ENCODE measurements around the gene CRY2.

The CRY2 gene

DNA sequence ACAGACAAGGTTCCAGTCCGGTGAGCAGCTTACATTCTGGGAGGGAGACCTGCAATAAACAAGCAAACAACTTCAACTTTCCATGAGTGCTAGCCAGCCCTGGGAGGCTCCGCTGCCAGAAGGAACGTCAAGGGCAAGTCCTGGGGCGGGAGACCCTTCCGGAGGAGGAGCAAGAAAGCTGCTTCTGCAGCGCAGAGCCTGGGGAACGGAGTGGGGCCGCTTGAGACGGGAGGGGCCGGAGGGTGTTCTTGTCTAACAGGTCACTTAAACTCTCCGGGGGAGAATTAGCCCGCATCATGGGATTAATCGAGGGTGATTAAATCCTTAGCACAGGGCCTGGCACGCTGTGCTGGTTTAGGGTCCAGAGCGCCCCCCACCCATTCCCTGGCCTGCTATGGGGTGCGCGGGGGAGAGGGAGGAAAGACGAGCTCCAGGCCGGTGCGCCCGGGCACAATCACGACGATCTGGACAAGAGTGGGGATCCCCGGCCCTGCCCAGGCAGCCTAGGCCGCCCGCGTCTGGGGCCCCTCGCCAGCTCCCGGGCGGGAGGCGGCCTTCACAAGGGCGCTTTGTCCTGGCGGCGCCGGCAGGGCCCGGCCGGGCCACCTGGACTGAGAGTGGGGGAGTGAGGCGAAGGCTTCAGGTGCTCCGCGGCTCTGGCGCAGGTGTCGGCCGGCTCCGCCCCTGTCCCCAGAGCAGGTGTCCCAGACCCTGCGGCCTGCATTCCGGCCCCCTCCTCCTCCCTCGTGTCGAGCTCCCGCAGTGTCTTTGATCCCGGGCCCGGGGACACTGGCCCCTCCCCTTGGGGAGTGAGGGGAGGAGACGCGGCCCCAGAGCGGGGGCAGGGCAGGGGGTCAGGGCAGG, 74.5 kb downstream of the CRY2 start:
- WGBS (ENCODE audit: extremely low coverage, insufficient coverage, insufficient read length): no CpG with 5 or more reads among the region's 54 CpGs
- no peak overlapping the region for H2AK5ac ChIP-seq (ENCODE audit: low read length)
- no peak overlapping the region for H2BK12ac ChIP-seq (ENCODE audit: low read length)
- H3K9ac ChIP-seq (ENCODE audit: low read length): no peak overlapping the region
- peak overlapping the region; percentile 4 for H3K4me3 ChIP-seq (ENCODE audit: low read depth, low read length)
- no peak overlapping the region for H2AFZ ChIP-seq (ENCODE audit: insufficient read depth, low read length, poor library complexity)
- no peak overlapping the region for H3K14ac ChIP-seq (ENCODE audit: low read length)
- H4K91ac ChIP-seq (ENCODE audit: low read depth, low read length): no peak overlapping the region
- no peaks in the 10 kb centered on the region for H3K79me2 ChIP-seq (ENCODE audit: control insufficient read depth, insufficient read depth, low read length, poor library complexity)
- no peak overlapping the region for H4K8ac ChIP-seq (ENCODE audit: low read depth, low read length)
- H3K4me1 ChIP-seq (ENCODE audit: control insufficient read depth in 1 of 2, insufficient read depth in 2 of 2, low read length in 2 of 2): peaks cover 15 to 29% of the 10 kb centered on the region in 2 experiments
- no peak overlapping the region for H3K27ac ChIP-seq (ENCODE audit: low read depth, low read length)
- H4K12ac ChIP-seq (ENCODE audit: low read depth, low read length): no peak overlapping the region
- H3K27me3 ChIP-seq (ENCODE audit: insufficient read depth, low read length): peaks cover 21% of the 10 kb centered on the region
- no peak overlapping the region for H3K4ac ChIP-seq (ENCODE audit: low read depth, low read length)
- no peak overlapping the region for H2BK120ac ChIP-seq (ENCODE audit: insufficient read depth, low read length, poor library complexity)
- H2BK5ac ChIP-seq (ENCODE audit: low read depth, low read length, poor library complexity): no peak overlapping the region
- peaks cover 4% of the 10 kb centered on the region for H3K9me3 ChIP-seq (ENCODE audit: insufficient read depth, low read depth, low read length)
- peak overlapping the region; percentile 65 for H3K4me2 ChIP-seq (ENCODE audit: low read length)
- H3K36me3 ChIP-seq (ENCODE audit: control insufficient read depth in 1 of 2, insufficient read depth in 2 of 2, low read length in 2 of 2): no peaks in the 10 kb centered on the region
- H3K23ac ChIP-seq (ENCODE audit: low read length): no peak overlapping the region
- H3K79me1 ChIP-seq (ENCODE audit: low read length): peaks cover 10% of the 10 kb centered on the region
- DNase-seq: peak; percentile 37 to 51
- no peak overlapping the region for H3K18ac ChIP-seq (ENCODE audit: low read length)

- Histone ChIP-seq H3K23ac (ENCODE audit: low read length) (no peak within 1 kb of the TSS), H3K9ac (ENCODE audit: low read length) (no peak within 1 kb of the TSS), H3K14ac (ENCODE audit: low read length) (no peak within 1 kb of the TSS), H3K79me1 (ENCODE audit: low read length) (peaks cover 9% of the 10 kb centered on the region), H3K4me2 (ENCODE audit: low read length) (peak within 1 kb of the TSS; percentile 65), H2BK5ac (ENCODE audit: low read depth, low read length, poor library complexity) (no peak within 1 kb of the TSS), H2AFZ (ENCODE audit: insufficient read depth, low read length, poor library complexity) (no peak within 1 kb of the TSS), H2BK120ac (ENCODE audit: insufficient read depth, low read length, poor library complexity) (no peak within 1 kb of the TSS), H4K12ac (ENCODE audit: low read depth, low read length) (no peak within 1 kb of the TSS), H3K4me3 (ENCODE audit: low read depth, low read length) (peak within 1 kb of the TSS; percentile 21), H3K9me3 (ENCODE audit: insufficient read depth, low read depth, low read length) (peaks cover 4% of the 10 kb centered on the region), H4K91ac (ENCODE audit: low read depth, low read length) (no peak within 1 kb of the TSS), H3K4me1 (ENCODE audit: control insufficient read depth in 1 of 2, insufficient read depth in 2 of 2, low read length in 2 of 2) (peaks cover 13 to 27% of the 10 kb centered on the region in 2 experiments), H2AK5ac (ENCODE audit: low read length) (no peak within 1 kb of the TSS), H3K18ac (ENCODE audit: low read length) (no peak within 1 kb of the TSS), H3K27ac (ENCODE audit: low read depth, low read length) (no peak within 1 kb of the TSS), H3K36me3 (ENCODE audit: control insufficient read depth in 1 of 2, insufficient read depth in 2 of 2, low read length in 2 of 2) (no peaks in the 10 kb centered on the region), H3K27me3 (ENCODE audit: insufficient read depth, low read length) (peaks cover 21% of the 10 kb centered on the region), H4K8ac (ENCODE audit: low read depth, low read length) (no peak within 1 kb of the TSS), H3K79me2 (ENCODE audit: control insufficient read depth, insufficient read depth, low read length, poor library complexity) (no peaks in the 10 kb centered on the region), H3K4ac (ENCODE audit: low read depth, low read length) (no peak within 1 kb of the TSS), H2BK12ac (ENCODE audit: low read length) (no peak within 1 kb of the TSS)
- DNase-seq: peak in 1 of 2 donors; percentile 33
- no CpG with 5 or more reads among the region's 73 CpGs for WGBS (ENCODE audit: extremely low coverage, insufficient coverage, insufficient read length)
Observed at GRCh38 chr11:45922425-45923082, 75.3 kb downstream of the CRY2 start, which contains the start of gene LARGE2. Gene LARGE2 (plus strand): TSS chr11:45922656. CDS start chr11:45922883, 227 bp downstream.

- Histone ChIP-seq H3K9me3 (ENCODE audit: insufficient read depth, low read depth, low read length) (peaks cover 4% of the 10 kb centered on the region), H4K91ac (ENCODE audit: low read depth, low read length) (no peak overlapping the region), H3K36me3 (ENCODE audit: control insufficient read depth in 1 of 2, insufficient read depth in 2 of 2, low read length in 2 of 2) (no peaks in the 10 kb centered on the region), H4K8ac (ENCODE audit: low read depth, low read length) (no peak overlapping the region), H2AFZ (ENCODE audit: insufficient read depth, low read length, poor library complexity) (no peak overlapping the region), H3K79me1 (ENCODE audit: low read length) (peaks cover 2% of the 10 kb centered on the region), H3K79me2 (ENCODE audit: control insufficient read depth, insufficient read depth, low read length, poor library complexity) (no peaks in the 10 kb centered on the region), H3K4me2 (ENCODE audit: low read length) (no peak overlapping the region), H3K27me3 (ENCODE audit: insufficient read depth, low read length) (peaks cover 21% of the 10 kb centered on the region), H3K9ac (ENCODE audit: low read length) (no peak overlapping the region), H3K4me1 (ENCODE audit: control insufficient read depth in 1 of 2, insufficient read depth in 2 of 2, low read length in 2 of 2) (peaks cover 20 to 31% of the 10 kb centered on the region in 2 experiments), H2BK12ac (ENCODE audit: low read length) (no peak overlapping the region), H2BK120ac (ENCODE audit: insufficient read depth, low read length, poor library complexity) (no peak overlapping the region), H3K4me3 (ENCODE audit: low read depth, low read length) (no peak overlapping the region), H3K4ac (ENCODE audit: low read depth, low read length) (no peak overlapping the region), H3K18ac (ENCODE audit: low read length) (no peak overlapping the region), H2BK5ac (ENCODE audit: low read depth, low read length, poor library complexity) (no peak overlapping the region), H4K12ac (ENCODE audit: low read depth, low read length) (no peak overlapping the region), H3K14ac (ENCODE audit: low read length) (no peak overlapping the region), H3K23ac (ENCODE audit: low read length) (no peak overlapping the region), H3K27ac (ENCODE audit: low read depth, low read length) (no peak overlapping the region), H2AK5ac (ENCODE audit: low read length) (no peak overlapping the region)
- no CpG with 5 or more reads among the region's 22 CpGs for WGBS (ENCODE audit: extremely low coverage, insufficient coverage, insufficient read length)
- no peak for DNase-seq
Observed at GRCh38 chr11:45924036-45924915, 77.0 kb downstream of the CRY2 start.

GRCh38 chr11:45924927-45925326, 77.7 kb downstream of the CRY2 start:
- H3K23ac ChIP-seq (ENCODE audit: low read length): no peak overlapping the region
- no peak overlapping the region for H2BK12ac ChIP-seq (ENCODE audit: low read length)
- H4K8ac ChIP-seq (ENCODE audit: low read depth, low read length): no peak overlapping the region
- H3K4me1 ChIP-seq (ENCODE audit: control insufficient read depth in 1 of 2, insufficient read depth in 2 of 2, low read length in 2 of 2): peaks cover 21 to 31% of the 10 kb centered on the region in 2 experiments
- H2AFZ ChIP-seq (ENCODE audit: insufficient read depth, low read length, poor library complexity): no peak overlapping the region
- no peak overlapping the region for H3K27ac ChIP-seq (ENCODE audit: low read depth, low read length)
- H3K27me3 ChIP-seq (ENCODE audit: insufficient read depth, low read length): peaks cover 21% of the 10 kb centered on the region
- H2BK120ac ChIP-seq (ENCODE audit: insufficient read depth, low read length, poor library complexity): no peak overlapping the region
- H2BK5ac ChIP-seq (ENCODE audit: low read depth, low read length, poor library complexity): no peak overlapping the region
- H3K9me3 ChIP-seq (ENCODE audit: insufficient read depth, low read depth, low read length): peaks cover 4% of the 10 kb centered on the region
- no peak overlapping the region for H3K4me3 ChIP-seq (ENCODE audit: low read depth, low read length)
- no peak overlapping the region for H3K9ac ChIP-seq (ENCODE audit: low read length)
- H3K14ac ChIP-seq (ENCODE audit: low read length): no peak overlapping the region
- H3K79me1 ChIP-seq (ENCODE audit: low read length): peaks cover 2% of the 10 kb centered on the region
- no peak overlapping the region for H3K18ac ChIP-seq (ENCODE audit: low read length)
- H2AK5ac ChIP-seq (ENCODE audit: low read length): no peak overlapping the region
- no peak overlapping the region for H4K12ac ChIP-seq (ENCODE audit: low read depth, low read length)
- no CpG with 5 or more reads among the region's 6 CpGs for WGBS (ENCODE audit: extremely low coverage, insufficient coverage, insufficient read length)
- no peak for DNase-seq
- H3K79me2 ChIP-seq (ENCODE audit: control insufficient read depth, insufficient read depth, low read length, poor library complexity): no peaks in the 10 kb centered on the region
- H4K91ac ChIP-seq (ENCODE audit: low read depth, low read length): no peak overlapping the region
- H3K4me2 ChIP-seq (ENCODE audit: low read length): no peak overlapping the region
- no peak overlapping the region for H3K4ac ChIP-seq (ENCODE audit: low read depth, low read length)
- H3K36me3 ChIP-seq (ENCODE audit: control insufficient read depth in 1 of 2, insufficient read depth in 2 of 2, low read length in 2 of 2): no peaks in the 10 kb centered on the region
